Activated T-helper 17 cell treated with anti-CD3 and anti-CD28 coated beads, Interleukin-2, amount 50 U/mL, for 72 hours (primary cell): ENCODE measurements around the gene ZBTB47. TPM values are rescaled to one million over a fixed set of nuclear protein-coding genes. Genes with fewer than 3 reads are reported as not detected.

Experiments
- ATAC-seq: fragments of 150-1000 bp; cut with Tn5 transposase; replicated peaks from 2 replicates; pipeline ENCODE4 v1.10.0; 2021; ENCODE audit warnings: mild to moderate bottlenecking, moderate library complexity
- H3K27ac Mint-ChIP-seq: one replicate; pipeline ENCODE4 v1.8.0; 2022; ENCODE audit warnings: mixed read lengths
- H3K27me3 Mint-ChIP-seq: one replicate; pipeline ENCODE4 v1.8.0; 2022; ENCODE audit warnings: mixed read lengths
- H3K36me3 Mint-ChIP-seq: one replicate; pipeline ENCODE4 v1.8.0; 2022; ENCODE audit warnings: low read depth, mild to moderate bottlenecking, mixed read lengths
- H3K4me1 Mint-ChIP-seq: one replicate; pipeline ENCODE4 v1.8.0; 2022; ENCODE audit warnings: mixed read lengths
- H3K4me3 Mint-ChIP-seq: one replicate; pipeline ENCODE4 v1.8.0; 2022; ENCODE audit warnings: mild to moderate bottlenecking, mixed read lengths
- H3K9me3 Mint-ChIP-seq: one replicate; pipeline ENCODE4 v1.8.0; 2022; ENCODE audit warnings: mixed read lengths
- total RNA-seq, 2 donors: library from RNA; stranded (reverse); gene quantifications; one replicate each; pipeline ENCODE4 v1.2.3, GENCODE V29; 2022

The ZBTB47 gene
- total RNA-seq, 2 donors from 2014 or later, result 0.19 to 1.2 TPM

GRCh38 chr3:42657675-42658074, 4.2 kb downstream of the ZBTB47 start:
- H3K4me3 Mint-ChIP-seq, result no peak overlapping the region

GRCh38 chr3:42658091-42658770, 4.7 kb downstream of the ZBTB47 start:
- H3K4me1 Mint-ChIP-seq, result no peaks in the 10 kb centered on the region
- no peaks in the 10 kb centered on the region for H3K9me3 Mint-ChIP-seq
- no peaks in the 10 kb centered on the region for H3K27me3 Mint-ChIP-seq
- no peak for ATAC-seq
- H3K36me3 Mint-ChIP-seq, result no peaks in the 10 kb centered on the region
- H3K27ac Mint-ChIP-seq, result peak overlapping the region; percentile 17
- no peak overlapping the region for H3K4me3 Mint-ChIP-seq

More at GRCh38 chr3:42657675-42658074, 4.2 kb downstream of the ZBTB47 start:
- Mint-ChIP-seq H3K36me3 (no peaks in the 10 kb centered on the region), H3K4me1 (no peaks in the 10 kb centered on the region), H3K27ac (peak overlapping the region; percentile 17), H3K27me3 (no peaks in the 10 kb centered on the region), H3K9me3 (no peaks in the 10 kb centered on the region)
- no peak for ATAC-seq

- ATAC-seq, result no peak
- no peak overlapping the region for H3K27ac Mint-ChIP-seq
- H3K9me3 Mint-ChIP-seq, result no peaks in the 10 kb centered on the region
- H3K36me3 Mint-ChIP-seq, result no peaks in the 10 kb centered on the region
- no peak overlapping the region for H3K4me3 Mint-ChIP-seq
- H3K27me3 Mint-ChIP-seq, result no peaks in the 10 kb centered on the region
- H3K4me1 Mint-ChIP-seq, result no peaks in the 10 kb centered on the region
Measured at GRCh38 chr3:42658771-42659390, 5.4 kb downstream of the ZBTB47 start.

- H3K27me3 Mint-ChIP-seq, result no peaks in the 10 kb centered on the region
- peak overlapping the region; percentile 23 for H3K27ac Mint-ChIP-seq
- H3K4me1 Mint-ChIP-seq, result no peaks in the 10 kb centered on the region
- no peaks in the 10 kb centered on the region for H3K9me3 Mint-ChIP-seq
- no peaks in the 10 kb centered on the region for H3K36me3 Mint-ChIP-seq
- no peak for ATAC-seq
- H3K4me3 Mint-ChIP-seq, result no peak overlapping the region
Measured at GRCh38 chr3:42659451-42660130, 6.1 kb downstream of the ZBTB47 start.

GRCh38 chr3:42660131-42660715, 6.7 kb downstream of the ZBTB47 start:
- H3K4me3 Mint-ChIP-seq, result no peak overlapping the region
- H3K27me3 Mint-ChIP-seq, result no peaks in the 10 kb centered on the region
- no peak for ATAC-seq
- no peaks in the 10 kb centered on the region for H3K4me1 Mint-ChIP-seq
- no peaks in the 10 kb centered on the region for H3K9me3 Mint-ChIP-seq
- peak overlapping the region; percentile 23 for H3K27ac Mint-ChIP-seq
- no peaks in the 10 kb centered on the region for H3K36me3 Mint-ChIP-seq

- Mint-ChIP-seq H3K4me3 (no peak overlapping the region), H3K27ac (peak overlapping the region; percentile 44), H3K27me3 (no peaks in the 10 kb centered on the region), H3K36me3 (no peaks in the 10 kb centered on the region), H3K4me1 (no peaks in the 10 kb centered on the region), H3K9me3 (no peaks in the 10 kb centered on the region)
- peak; percentile 50 for ATAC-seq
Measured at GRCh38 chr3:42660898-42661297, 7.4 kb downstream of the ZBTB47 start.

GRCh38 chr3:42661593-42662022, 8.1 kb downstream of the ZBTB47 start:
- Mint-ChIP-seq H3K9me3 (no peaks in the 10 kb centered on the region), H3K36me3 (no peaks in the 10 kb centered on the region), H3K4me3 (no peak overlapping the region), H3K4me1 (no peaks in the 10 kb centered on the region), H3K27ac (no peak overlapping the region), H3K27me3 (no peaks in the 10 kb centered on the region)
- ATAC-seq, result no peak

- no peaks in the 10 kb centered on the region for H3K36me3 Mint-ChIP-seq
- no peaks in the 10 kb centered on the region for H3K4me1 Mint-ChIP-seq
- ATAC-seq, result no peak
- H3K27ac Mint-ChIP-seq, result no peak overlapping the region
- no peak overlapping the region for H3K4me3 Mint-ChIP-seq
- H3K27me3 Mint-ChIP-seq, result no peaks in the 10 kb centered on the region
- no peaks in the 10 kb centered on the region for H3K9me3 Mint-ChIP-seq
Measured at GRCh38 chr3:42662037-42662812, 8.7 kb downstream of the ZBTB47 start.

- Mint-ChIP-seq H3K27me3 (no peaks in the 10 kb centered on the region), H3K9me3 (no peaks in the 10 kb centered on the region), H3K27ac (no peak overlapping the region), H3K4me3 (no peak overlapping the region), H3K36me3 (no peaks in the 10 kb centered on the region), H3K4me1 (no peaks in the 10 kb centered on the region)
- ATAC-seq, result no peak
Measured at GRCh38 chr3:42662813-42663535, 9.5 kb downstream of the ZBTB47 start.

GRCh38 chr3:42663581-42664437, 10.3 kb downstream of the ZBTB47 start:
- H3K27ac Mint-ChIP-seq, result no peak overlapping the region
- H3K36me3 Mint-ChIP-seq, result no peaks in the 10 kb centered on the region
- no peaks in the 10 kb centered on the region for H3K4me1 Mint-ChIP-seq
- no peak overlapping the region for H3K4me3 Mint-ChIP-seq
- H3K27me3 Mint-ChIP-seq, result no peaks in the 10 kb centered on the region
- H3K9me3 Mint-ChIP-seq, result no peaks in the 10 kb centered on the region
- ATAC-seq, result no peak

GRCh38 chr3:42664438-42664803, 10.9 kb downstream of the ZBTB47 start:
- no peaks in the 10 kb centered on the region for H3K27me3 Mint-ChIP-seq
- no peak for ATAC-seq
- H3K36me3 Mint-ChIP-seq, result no peaks in the 10 kb centered on the region
- no peaks in the 10 kb centered on the region for H3K9me3 Mint-ChIP-seq
- no peaks in the 10 kb centered on the region for H3K4me1 Mint-ChIP-seq
- no peak overlapping the region for H3K27ac Mint-ChIP-seq
- H3K4me3 Mint-ChIP-seq, result no peak overlapping the region

GRCh38 chr3:42665050-42665878, 11.8 kb downstream of the ZBTB47 start:
- no peaks in the 10 kb centered on the region for H3K9me3 Mint-ChIP-seq
- no peak overlapping the region for H3K27ac Mint-ChIP-seq
- no peaks in the 10 kb centered on the region for H3K27me3 Mint-ChIP-seq

More at GRCh38 chr3:42665050-42665878, 11.8 kb downstream of the ZBTB47 start:
- Mint-ChIP-seq H3K4me1 (no peaks in the 10 kb centered on the region), H3K36me3 (no peaks in the 10 kb centered on the region), H3K4me3 (no peak overlapping the region)
- no peak for ATAC-seq
